Measurements from ENCODE around the gene EIF3C.
"Not testable (repeated sequence)": the region's sequence is repeated elsewhere in the genome, so short reads cannot be mapped to it uniquely, and the experiment has no call there.

Gene EIF3C

DNA sequence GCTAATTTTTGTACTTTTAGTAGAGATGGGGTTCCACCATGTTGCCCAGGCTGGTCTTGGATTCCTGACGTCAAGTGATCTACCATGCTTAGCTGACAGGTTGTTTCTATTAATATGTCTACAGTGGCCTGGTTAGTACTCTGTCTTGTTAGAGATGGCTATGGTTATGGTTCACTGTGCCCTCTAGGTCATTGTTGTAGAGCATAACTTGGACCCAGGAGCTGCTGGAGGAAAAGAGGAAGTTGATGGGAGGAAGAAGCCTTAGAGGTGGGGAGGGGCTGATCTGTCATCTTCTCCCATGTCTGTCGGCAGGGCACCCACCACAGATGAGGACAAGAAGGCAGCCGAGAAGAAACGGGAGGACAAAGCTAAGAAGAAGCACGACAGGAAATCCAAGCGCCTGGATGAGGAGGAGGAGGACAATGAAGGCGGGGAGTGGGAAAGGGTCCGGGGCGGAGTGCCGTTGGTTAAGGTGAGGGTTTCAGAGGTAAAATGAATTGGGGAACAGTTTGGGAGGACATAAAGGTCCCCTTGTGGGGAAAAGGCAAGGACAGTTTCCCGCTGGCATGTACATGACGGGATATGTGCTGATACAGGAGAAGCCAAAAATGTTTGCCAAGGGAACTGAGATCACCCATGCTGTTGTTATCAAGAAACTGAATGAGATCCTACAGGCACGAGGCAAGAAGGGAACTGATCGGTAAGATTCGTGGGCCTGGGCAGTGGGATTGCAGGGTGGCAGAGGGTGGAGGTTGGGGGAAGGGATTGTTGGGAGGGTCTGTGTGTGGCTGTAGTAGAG is 11.8 kb downstream of the EIF3C start:
- H3K27me3 ChIP-seq (ENCODE audit: control insufficient read depth, insufficient read depth, low read length); H3K9ac ChIP-seq (ENCODE audit: low read length); H3K36me3 ChIP-seq (ENCODE audit: control insufficient read depth, low read depth, low read length); H3K27ac ChIP-seq (ENCODE audit: low read length); H3K4me1 ChIP-seq (ENCODE audit: control insufficient read depth, low read depth, low read length); H3K4me3 ChIP-seq (ENCODE audit: low read length); H3K9me3 ChIP-seq (ENCODE audit: control insufficient read depth, low read depth, low read length): not testable (repeated sequence)

DNA sequence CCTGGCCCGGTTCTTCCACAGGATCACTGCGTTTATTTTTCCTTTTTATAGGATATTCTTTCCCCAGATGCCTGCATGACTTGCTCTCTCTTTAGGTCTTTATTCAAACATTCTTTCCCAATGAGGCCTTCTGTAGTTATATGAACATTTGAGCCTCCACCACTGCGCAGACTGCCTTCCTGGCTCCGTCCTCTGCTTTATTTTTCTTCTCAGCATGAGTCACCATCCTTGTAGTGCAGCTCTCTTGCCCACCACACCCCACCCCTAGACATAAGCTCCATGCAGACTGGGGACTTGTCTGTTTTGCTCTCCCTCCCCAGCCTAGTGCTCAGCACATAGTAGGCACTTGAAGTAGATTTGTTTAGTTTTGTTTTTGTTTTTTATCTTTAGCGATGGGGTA is 20.0 kb downstream of the EIF3C start:
- not testable (repeated sequence) for H3K4me3 ChIP-seq (ENCODE audit: low read length); H3K9ac ChIP-seq (ENCODE audit: low read length); H3K9me3 ChIP-seq (ENCODE audit: control insufficient read depth, low read depth, low read length); H3K27me3 ChIP-seq (ENCODE audit: control insufficient read depth, insufficient read depth, low read length); H3K4me1 ChIP-seq (ENCODE audit: control insufficient read depth, low read depth, low read length); H3K36me3 ChIP-seq (ENCODE audit: control insufficient read depth, low read depth, low read length); H3K27ac ChIP-seq (ENCODE audit: low read length)

DNA sequence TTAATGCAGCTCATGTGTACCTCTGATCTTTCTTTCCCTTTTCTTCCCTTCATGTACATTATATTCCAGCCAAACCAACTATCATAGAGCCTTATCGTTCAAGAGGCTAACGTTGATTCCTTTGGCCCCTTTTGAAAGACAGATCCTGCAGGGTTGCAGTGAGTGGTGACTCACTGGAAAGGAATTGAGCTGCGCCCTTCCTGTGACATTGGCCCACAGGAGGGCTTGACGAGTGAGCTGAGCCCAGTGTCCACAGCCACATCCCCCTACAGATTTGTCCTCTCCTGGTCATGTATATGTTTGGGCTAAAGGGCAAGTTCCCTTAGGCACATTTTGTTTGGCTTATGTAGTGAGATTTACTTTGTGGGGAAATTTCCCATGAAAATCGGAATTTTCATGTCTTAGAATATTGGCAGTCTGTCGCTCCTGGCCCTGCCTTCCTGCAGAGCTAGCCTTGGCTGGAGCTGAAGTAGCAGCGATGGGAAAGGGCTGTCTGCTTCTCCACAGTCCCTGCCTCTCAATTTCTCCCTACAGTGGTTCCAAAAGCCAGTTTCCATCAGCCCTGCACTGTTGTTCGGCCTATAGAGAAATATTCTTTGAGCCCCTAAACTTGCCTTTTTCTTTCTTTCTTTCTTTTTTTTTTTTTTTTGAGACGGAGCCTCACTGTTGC is 21.3 kb downstream of the EIF3C start:
- not testable (repeated sequence) for H3K4me3 ChIP-seq (ENCODE audit: low read length); H3K4me1 ChIP-seq (ENCODE audit: control insufficient read depth, low read depth, low read length); H3K36me3 ChIP-seq (ENCODE audit: control insufficient read depth, low read depth, low read length); H3K9me3 ChIP-seq (ENCODE audit: control insufficient read depth, low read depth, low read length); H3K9ac ChIP-seq (ENCODE audit: low read length); H3K27me3 ChIP-seq (ENCODE audit: control insufficient read depth, insufficient read depth, low read length); H3K27ac ChIP-seq (ENCODE audit: low read length)

DNA sequence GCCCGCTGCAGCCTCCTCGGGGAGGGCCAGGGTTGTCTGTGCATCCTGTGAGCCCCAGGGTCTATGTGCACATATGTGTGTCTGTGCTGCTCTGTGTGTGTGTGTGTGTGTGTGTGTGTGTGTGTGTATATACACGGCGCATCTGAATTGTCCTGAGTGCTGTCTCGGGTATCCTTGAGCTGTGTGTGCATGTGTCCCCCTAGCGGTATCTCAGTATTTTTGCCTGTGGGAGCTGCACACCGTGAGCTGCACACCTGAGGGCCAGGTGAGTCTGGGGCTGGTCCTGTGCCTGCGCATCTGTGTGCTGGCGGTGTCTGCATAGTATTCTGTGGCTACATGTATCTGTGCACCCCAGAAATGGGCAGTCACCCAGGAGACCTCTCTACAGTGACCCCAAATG is 28.5 kb downstream of the EIF3C start:
- H3K36me3 ChIP-seq (ENCODE audit: control insufficient read depth, low read depth, low read length); H3K27me3 ChIP-seq (ENCODE audit: control insufficient read depth, insufficient read depth, low read length); H3K27ac ChIP-seq (ENCODE audit: low read length); H3K9ac ChIP-seq (ENCODE audit: low read length); H3K4me1 ChIP-seq (ENCODE audit: control insufficient read depth, low read depth, low read length); H3K9me3 ChIP-seq (ENCODE audit: control insufficient read depth, low read depth, low read length); H3K4me3 ChIP-seq (ENCODE audit: low read length): not testable (repeated sequence)

DNA sequence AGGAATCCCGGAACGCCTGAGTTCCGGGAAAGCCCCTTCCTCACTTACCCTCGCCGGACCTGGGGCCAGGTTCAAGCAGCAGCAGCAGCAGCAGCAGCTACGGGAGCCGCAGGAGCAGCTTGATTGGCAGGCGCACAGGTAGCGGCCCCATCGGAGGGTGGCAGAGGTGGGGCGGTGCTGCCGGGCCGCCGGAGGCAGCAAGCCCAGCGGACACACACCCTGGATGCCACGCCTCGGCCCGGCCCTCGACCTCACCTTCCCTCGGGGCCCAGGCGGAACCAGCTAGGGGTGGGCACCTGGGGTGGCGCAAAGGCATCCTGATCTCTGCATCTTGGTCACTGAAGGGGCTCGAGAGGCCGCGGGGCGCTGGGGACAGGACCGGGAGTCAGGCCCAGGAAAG is 29.4 kb downstream of the EIF3C start:
- not testable (repeated sequence) for H3K27ac ChIP-seq (ENCODE audit: low read length); H3K27me3 ChIP-seq (ENCODE audit: control insufficient read depth, insufficient read depth, low read length); H3K9me3 ChIP-seq (ENCODE audit: control insufficient read depth, low read depth, low read length); H3K4me1 ChIP-seq (ENCODE audit: control insufficient read depth, low read depth, low read length); H3K36me3 ChIP-seq (ENCODE audit: control insufficient read depth, low read depth, low read length); H3K4me3 ChIP-seq (ENCODE audit: low read length); H3K9ac ChIP-seq (ENCODE audit: low read length)

DNA sequence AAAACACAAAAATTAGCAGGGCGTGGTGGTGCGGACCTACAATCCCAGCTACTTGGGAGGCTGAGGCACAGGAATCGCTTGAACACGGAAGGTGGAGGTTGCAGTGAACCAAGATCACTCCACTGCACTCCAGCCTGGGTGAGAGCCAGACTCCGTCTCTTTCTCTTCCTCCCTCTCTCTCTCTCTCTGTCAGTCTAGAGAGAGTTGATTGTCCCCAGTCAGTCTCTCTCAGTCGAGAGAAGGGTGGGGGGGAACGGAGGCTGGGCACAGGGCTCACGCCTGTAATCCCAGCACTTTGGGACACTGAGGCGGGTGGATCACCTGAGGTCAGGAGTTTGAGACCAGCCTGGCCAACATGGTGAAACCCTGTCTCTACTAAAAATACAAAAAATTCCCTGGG is 30.0 kb downstream of the EIF3C start:
- H3K36me3 ChIP-seq (ENCODE audit: control insufficient read depth, low read depth, low read length); H3K9ac ChIP-seq (ENCODE audit: low read length); H3K9me3 ChIP-seq (ENCODE audit: control insufficient read depth, low read depth, low read length); H3K27ac ChIP-seq (ENCODE audit: low read length); H3K4me1 ChIP-seq (ENCODE audit: control insufficient read depth, low read depth, low read length); H3K27me3 ChIP-seq (ENCODE audit: control insufficient read depth, insufficient read depth, low read length); H3K4me3 ChIP-seq (ENCODE audit: low read length): not testable (repeated sequence)

DNA sequence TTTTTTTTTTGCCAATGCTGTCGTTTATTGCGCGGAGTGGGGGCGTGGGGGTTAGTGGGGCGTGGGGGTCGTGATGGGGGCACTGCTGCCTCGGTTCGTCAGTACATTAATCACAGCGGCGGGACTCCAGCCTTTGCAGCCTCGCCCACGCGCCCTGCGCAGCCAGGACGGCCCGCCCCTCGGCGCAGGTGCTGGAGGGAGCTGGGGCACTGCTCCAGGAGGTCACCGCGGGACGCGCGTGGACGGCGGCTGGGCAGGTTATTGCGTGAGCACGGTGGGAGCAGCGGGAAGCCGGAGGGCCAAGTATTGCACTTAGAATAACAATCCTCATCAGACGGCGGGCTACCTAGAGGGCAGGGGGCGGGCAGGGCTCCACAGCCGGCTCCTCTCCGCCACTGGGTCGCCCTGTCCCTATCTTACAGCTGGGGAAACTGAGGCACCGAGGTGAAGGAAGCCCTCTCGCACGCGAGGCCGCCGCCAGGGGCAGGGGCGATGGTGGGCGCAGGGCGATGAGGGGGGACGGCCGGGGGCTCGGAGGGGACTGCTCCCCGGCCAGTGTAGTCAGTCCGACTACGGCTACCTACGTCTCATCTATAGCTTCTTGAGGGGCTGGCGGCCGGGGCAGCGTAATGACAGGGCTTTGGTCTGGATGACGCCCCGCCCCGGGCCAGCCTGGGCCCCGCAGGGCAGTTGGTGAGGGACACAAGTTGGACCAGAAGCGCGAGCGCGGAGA is 35.5 kb downstream of the EIF3C start:
- H3K27ac ChIP-seq (ENCODE audit: low read length); H3K9me3 ChIP-seq (ENCODE audit: control insufficient read depth, low read depth, low read length); H3K4me1 ChIP-seq (ENCODE audit: control insufficient read depth, low read depth, low read length); H3K36me3 ChIP-seq (ENCODE audit: control insufficient read depth, low read depth, low read length); H3K9ac ChIP-seq (ENCODE audit: low read length); H3K27me3 ChIP-seq (ENCODE audit: control insufficient read depth, insufficient read depth, low read length); H3K4me3 ChIP-seq (ENCODE audit: low read length): not testable (repeated sequence)

DNA sequence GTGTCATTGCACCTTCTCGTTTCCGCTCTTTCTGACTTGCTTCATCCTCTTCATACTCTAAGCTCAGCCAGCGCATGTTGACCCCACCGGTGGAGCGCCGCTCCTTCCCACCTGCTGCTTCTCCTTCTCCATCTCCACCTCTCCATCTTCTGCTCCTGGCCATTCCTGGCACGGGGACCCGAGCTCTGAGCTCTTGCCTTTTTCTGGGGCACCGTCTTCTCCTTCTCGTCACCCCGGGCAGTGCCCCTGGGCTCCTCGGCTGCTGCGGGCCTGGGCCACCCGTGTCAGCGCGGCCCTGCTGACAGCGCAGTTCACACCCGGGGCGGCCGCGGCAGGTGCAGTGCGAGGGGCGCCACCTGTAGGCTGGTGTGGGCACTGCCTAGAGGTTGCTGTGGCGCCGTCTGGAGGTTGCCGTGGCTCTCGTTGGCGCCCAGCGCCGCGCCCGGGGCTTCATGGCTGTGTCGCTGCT is 38.8 kb downstream of the EIF3C start:
- not testable (repeated sequence) for H3K9ac ChIP-seq (ENCODE audit: low read length); H3K4me1 ChIP-seq (ENCODE audit: control insufficient read depth, low read depth, low read length); H3K36me3 ChIP-seq (ENCODE audit: control insufficient read depth, low read depth, low read length); H3K27me3 ChIP-seq (ENCODE audit: control insufficient read depth, insufficient read depth, low read length); H3K27ac ChIP-seq (ENCODE audit: low read length); H3K4me3 ChIP-seq (ENCODE audit: low read length); H3K9me3 ChIP-seq (ENCODE audit: control insufficient read depth, low read depth, low read length)

DNA sequence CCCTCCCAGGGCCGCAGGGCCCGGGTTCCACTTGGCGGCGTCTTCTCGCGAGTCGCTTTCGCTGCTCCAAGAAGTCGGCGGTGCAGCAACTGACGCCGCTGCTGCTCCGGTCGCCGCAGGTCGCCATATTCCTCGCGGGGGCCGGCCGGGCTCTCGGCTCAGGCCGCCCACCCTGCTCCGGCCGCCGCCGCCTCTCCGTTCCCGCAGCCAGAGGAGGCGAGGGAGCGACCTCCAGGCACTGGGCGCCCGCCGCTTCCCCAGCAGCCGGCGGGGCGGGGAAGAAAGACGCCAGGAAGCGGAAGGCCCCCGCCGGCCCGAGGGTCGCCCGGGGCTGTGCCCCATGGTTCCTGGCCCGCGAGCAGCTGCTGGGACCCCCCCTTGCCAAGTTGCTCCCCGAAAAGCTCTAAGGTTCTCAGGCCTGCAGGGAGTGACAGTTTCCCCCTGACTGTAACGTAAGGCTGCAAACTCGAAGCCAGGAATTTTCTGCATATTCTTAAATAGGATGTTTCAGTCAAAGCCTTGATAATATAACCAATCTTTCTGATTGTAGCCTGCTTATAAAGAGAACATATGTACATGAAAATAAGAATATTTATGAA is 39.3 kb downstream of the EIF3C start:
- H3K9ac ChIP-seq (ENCODE audit: low read length); H3K4me3 ChIP-seq (ENCODE audit: low read length); H3K36me3 ChIP-seq (ENCODE audit: control insufficient read depth, low read depth, low read length); H3K9me3 ChIP-seq (ENCODE audit: control insufficient read depth, low read depth, low read length); H3K4me1 ChIP-seq (ENCODE audit: control insufficient read depth, low read depth, low read length); H3K27ac ChIP-seq (ENCODE audit: low read length); H3K27me3 ChIP-seq (ENCODE audit: control insufficient read depth, insufficient read depth, low read length): not testable (repeated sequence)

DNA sequence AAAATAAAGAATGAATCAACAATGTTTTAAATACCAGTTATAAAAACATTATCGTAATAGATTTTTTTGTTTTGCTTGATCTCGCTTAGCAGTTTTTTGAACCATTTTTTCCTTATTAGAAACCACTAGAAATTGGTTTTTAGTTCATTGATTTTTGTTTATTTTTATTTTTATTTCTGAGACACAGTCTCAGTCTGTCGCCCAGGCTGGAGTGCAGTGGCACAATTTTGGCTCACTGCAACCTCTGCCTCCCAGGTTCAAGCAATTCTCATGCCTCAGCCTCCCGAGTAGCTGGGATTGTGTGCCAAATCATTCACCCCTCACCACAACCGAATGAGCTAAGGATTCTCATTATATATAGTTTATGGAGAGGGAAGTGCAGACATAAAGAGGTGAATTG is 40.2 kb downstream of the EIF3C start, which contains the start of gene NPIPB9:
Gene NPIPB9 (plus strand): TSS at position 301 of the 400 bp plus-strand sequence.
- H3K27ac ChIP-seq (ENCODE audit: low read length); H3K36me3 ChIP-seq (ENCODE audit: control insufficient read depth, low read depth, low read length); H3K27me3 ChIP-seq (ENCODE audit: control insufficient read depth, insufficient read depth, low read length); H3K4me1 ChIP-seq (ENCODE audit: control insufficient read depth, low read depth, low read length); H3K9me3 ChIP-seq (ENCODE audit: control insufficient read depth, low read depth, low read length); H3K9ac ChIP-seq (ENCODE audit: low read length); H3K4me3 ChIP-seq (ENCODE audit: low read length): not testable (repeated sequence)

DNA sequence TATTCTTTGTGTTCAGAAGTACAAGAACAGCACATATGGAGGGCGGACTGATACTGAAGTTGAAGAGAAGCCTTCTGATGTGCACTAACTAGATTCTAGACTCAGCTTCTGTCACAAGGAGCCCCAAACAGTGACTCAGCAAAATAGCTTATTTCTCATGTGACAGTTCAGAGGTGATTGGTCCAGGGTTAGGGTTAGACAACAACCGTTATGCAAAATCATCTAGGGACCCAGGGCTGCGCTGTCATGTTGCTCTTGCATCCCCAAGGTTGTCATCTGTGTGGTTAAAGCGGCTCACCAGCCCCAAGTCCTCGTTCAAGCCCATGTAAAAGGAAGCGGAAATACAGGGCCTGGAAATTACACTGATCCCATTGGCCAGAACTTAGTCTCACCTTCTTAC is 70.4 kb downstream of the EIF3C start:
- not testable (repeated sequence) for H3K36me3 ChIP-seq (ENCODE audit: control insufficient read depth, low read depth, low read length); H3K9me3 ChIP-seq (ENCODE audit: control insufficient read depth, low read depth, low read length); H3K27me3 ChIP-seq (ENCODE audit: control insufficient read depth, insufficient read depth, low read length); H3K4me1 ChIP-seq (ENCODE audit: control insufficient read depth, low read depth, low read length); H3K9ac ChIP-seq (ENCODE audit: low read length); H3K4me3 ChIP-seq (ENCODE audit: low read length); H3K27ac ChIP-seq (ENCODE audit: low read length)
